GM23338 (cell line): ENCODE data around the gene DLG2.

Source experiments
- EZH2 ChIP-seq: fragments of 200-600 bp; sonication (generic); IDR thresholded peaks from one replicate; pipeline ENCODE4 v1.8.0; 2017; ENCODE audit warnings: antibody characterized with exemption, mild to moderate bottlenecking, low read depth; ENCODE audit not compliant: unreplicated experiment
- EZH2phosphoT487 ChIP-seq: fragments of 200-600 bp; sonication (generic); IDR thresholded peaks from one replicate; pipeline ENCODE4 v1.8.1; 2018; ENCODE audit warnings: antibody characterized with exemption; ENCODE audit not compliant: unreplicated experiment
- JUNB ChIP-seq: IDR thresholded peaks from one replicate; pipeline ENCODE4 v1.6.1; 2016; ENCODE audit warnings: antibody characterized with exemption; ENCODE audit not compliant: unreplicated experiment
- POLR2AphosphoS5 ChIP-seq: IDR thresholded peaks from 2 replicates; pipeline ENCODE4 v1.6.1; 2016; ENCODE audit warnings: antibody characterized with exemption, low read depth
- ZNF462 ChIP-seq: fragments of 250-450 bp; sonication (Bioruptor Pico); IDR thresholded peaks from 2 replicates; pipeline ENCODE4 v1.5.0; 2020; ENCODE audit warnings: mild to moderate bottlenecking, moderate library complexity
- TF ChIP-seq, protein P1 (sequence below), 2 experiments: fragments of 200-600 bp in 1 of 2; sonication (generic) in 1 of 2; conservative IDR thresholded peaks; 2 replicates each; pipeline versions ENCODE4 v1.5.1 to v1.6.1; 2016 to 2017; ENCODE audit warnings: antibody characterized with exemption in 2 of 2, low read depth in 2 of 2, mild to moderate bottlenecking in 2 of 2, moderate library complexity in 1 of 2

- TF ChIP-seq, protein P1, sequence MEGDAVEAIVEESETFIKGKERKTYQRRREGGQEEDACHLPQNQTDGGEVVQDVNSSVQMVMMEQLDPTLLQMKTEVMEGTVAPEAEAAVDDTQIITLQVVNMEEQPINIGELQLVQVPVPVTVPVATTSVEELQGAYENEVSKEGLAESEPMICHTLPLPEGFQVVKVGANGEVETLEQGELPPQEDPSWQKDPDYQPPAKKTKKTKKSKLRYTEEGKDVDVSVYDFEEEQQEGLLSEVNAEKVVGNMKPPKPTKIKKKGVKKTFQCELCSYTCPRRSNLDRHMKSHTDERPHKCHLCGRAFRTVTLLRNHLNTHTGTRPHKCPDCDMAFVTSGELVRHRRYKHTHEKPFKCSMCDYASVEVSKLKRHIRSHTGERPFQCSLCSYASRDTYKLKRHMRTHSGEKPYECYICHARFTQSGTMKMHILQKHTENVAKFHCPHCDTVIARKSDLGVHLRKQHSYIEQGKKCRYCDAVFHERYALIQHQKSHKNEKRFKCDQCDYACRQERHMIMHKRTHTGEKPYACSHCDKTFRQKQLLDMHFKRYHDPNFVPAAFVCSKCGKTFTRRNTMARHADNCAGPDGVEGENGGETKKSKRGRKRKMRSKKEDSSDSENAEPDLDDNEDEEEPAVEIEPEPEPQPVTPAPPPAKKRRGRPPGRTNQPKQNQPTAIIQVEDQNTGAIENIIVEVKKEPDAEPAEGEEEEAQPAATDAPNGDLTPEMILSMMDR (conservative IDR thresholded peaks at IDR 0.05; ENCODE audit: low read depth in 2 of 2), result no peak
- no peak for TF ChIP-seq EZH2
- TF ChIP-seq POLR2AphosphoS5, result no peak
- no peak for TF ChIP-seq EZH2phosphoT487
- TF ChIP-seq ZNF462 (CRISPR knock-in tag), result no peak
- no peak for TF ChIP-seq JUNB
Measured at GRCh38 chr11:85029964-85030363, 597.2 kb downstream of the DLG2 start.
